ENCODE data around the gene PTPA.

Gene PTPA

DNA sequence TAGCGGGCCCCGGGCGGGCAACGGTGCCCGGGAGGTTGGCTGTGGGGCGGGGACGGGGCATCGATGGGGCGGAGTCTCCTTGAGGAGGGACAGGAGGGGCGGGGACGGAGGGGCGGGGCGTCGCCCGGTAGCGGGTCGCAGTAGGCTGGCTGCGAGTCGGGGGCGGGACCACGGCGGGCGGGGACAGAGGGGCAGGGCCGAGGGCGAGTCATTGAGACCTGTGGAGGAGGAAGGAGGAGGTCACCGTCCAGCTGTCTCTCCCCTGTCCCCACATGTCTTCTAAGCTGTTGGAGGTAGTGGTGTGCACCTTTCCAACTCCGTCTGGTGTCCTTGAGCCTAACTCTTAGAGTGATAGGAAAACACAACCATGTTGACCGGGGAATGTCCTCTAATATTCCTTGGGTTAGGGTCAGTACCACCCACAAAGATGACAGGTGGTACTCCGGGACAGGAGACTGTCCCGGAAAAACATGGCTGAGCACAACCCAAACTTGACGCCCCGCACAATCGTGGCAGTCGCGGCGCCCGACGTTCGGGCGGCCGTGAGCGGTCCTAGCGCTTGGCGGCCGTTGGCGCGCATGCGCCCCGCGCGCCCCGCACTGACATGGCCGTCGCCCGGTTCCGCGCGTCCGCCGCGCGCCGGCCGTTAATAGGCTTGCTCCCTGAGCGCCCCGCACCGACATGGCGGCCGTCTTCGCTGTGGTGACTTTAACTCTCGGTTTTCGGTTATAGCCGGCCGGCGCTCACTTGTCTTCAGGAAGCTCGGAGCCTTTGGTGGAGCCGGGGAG is at the start of gene PTPA, which contains the start of gene CRAT:
PTPA (plus strand) TSS at position 676 of the 788 bp plus-strand sequence. CDS start 186 bp downstream, outside the sequence.
CRAT (minus strand) TSS at position 54 of the 788 bp plus-strand sequence. CDS start 284 bp downstream, outside the sequence.
- DNase-seq (ENCODE audit: extremely low read depth in 1 of 2, low read depth in 1 of 2), result peak; percentile 91 to 96

- no peak for DNase-seq (ENCODE audit: extremely low read depth in 1 of 2, low read depth in 1 of 2)
Measured at GRCh38 chr9:129063061-129063460, 48.2 kb upstream of the PTPA start.

- no peak for DNase-seq (ENCODE audit: extremely low read depth in 1 of 2, low read depth in 1 of 2)
Measured at GRCh38 chr9:129064499-129064908, 46.7 kb upstream of the PTPA start.

GRCh38 chr9:129068110-129068509 is 43.1 kb upstream of the PTPA start:
- DNase-seq (ENCODE audit: extremely low read depth in 1 of 2, low read depth in 1 of 2), result no peak

- peak; percentile 34 to 55 for DNase-seq (ENCODE audit: extremely low read depth in 1 of 2, low read depth in 1 of 2)
Measured at GRCh38 chr9:129068990-129069861, 42.0 kb upstream of the PTPA start.

- DNase-seq (ENCODE audit: extremely low read depth in 1 of 2, low read depth in 1 of 2), result no peak
Measured at GRCh38 chr9:129069862-129070641, 41.2 kb upstream of the PTPA start.

DNA sequence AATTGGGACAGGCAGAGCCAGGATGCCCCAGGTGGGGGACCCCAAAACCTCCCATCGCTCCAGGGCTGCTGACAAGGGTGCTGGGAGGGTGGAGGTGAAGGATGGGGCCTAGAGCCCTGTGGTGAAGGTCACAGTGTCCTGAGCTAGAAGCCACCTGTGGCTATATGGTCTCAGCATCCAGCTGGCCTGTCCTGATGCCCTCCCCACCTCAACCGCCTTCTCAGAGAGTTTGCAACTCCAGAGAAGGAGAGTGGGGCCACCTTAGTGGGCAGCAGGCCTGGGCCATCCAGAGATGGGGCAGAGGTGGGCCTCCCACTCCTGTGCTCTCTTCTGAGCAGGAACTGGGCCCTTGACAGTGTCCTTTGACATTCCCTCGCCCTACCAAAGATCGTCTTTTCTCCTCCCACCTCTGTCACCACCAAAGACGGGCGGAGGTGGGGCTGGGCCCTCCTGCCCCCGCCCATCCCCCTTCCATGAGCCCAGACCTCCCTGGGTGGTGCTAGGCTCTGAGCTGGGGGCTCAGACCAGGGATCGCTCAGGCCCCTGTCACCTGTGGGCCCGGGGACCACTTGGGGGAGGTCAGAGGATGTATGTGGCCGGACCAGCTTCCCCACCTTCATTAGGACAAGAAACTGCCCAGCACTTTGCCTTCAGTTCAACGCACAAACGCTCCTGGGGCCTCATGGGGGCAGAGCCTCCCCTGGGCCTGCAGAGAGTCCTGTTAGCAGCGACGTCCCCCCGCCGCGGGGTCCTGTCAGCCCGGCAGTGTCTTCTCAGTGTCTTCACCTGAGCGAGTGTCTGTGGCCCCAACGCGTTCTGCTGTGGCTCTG is 40.3 kb upstream of the PTPA start:
- no peak for DNase-seq (ENCODE audit: extremely low read depth in 1 of 2, low read depth in 1 of 2)

GRCh38 chr9:129071526-129072126 is 39.6 kb upstream of the PTPA start:
- no peak for DNase-seq (ENCODE audit: extremely low read depth in 1 of 2, low read depth in 1 of 2)

DNA sequence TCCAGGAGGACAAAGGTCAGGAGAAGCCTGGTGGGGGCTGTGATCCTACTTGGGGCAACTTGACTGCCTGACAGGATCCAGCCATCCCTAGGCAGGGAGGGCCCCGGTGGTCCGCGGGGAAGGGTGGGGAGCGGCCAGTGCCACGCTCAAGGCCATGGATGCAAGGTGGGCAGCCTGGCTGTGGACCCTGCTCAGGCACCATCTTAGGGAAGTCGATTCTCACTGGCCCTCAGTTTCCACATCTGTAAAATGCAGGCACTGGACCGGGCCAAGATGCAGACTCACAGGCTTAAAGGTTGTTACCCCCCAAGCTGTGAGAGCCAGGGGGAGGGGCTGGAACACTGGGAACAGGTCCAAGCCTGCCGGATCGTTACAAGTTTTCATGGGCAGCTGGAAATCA is 39.0 kb upstream of the PTPA start:
- no peak for DNase-seq (ENCODE audit: extremely low read depth in 1 of 2, low read depth in 1 of 2)

GRCh38 chr9:129073404-129073803 is 37.8 kb upstream of the PTPA start:
- no peak for DNase-seq (ENCODE audit: extremely low read depth in 1 of 2, low read depth in 1 of 2)

- no peak for DNase-seq (ENCODE audit: extremely low read depth in 1 of 2, low read depth in 1 of 2)
Measured at GRCh38 chr9:129074106-129074505, 37.1 kb upstream of the PTPA start.

- DNase-seq (ENCODE audit: extremely low read depth in 1 of 2, low read depth in 1 of 2), result no peak
Measured at GRCh38 chr9:129075996-129076639, 35.1 kb upstream of the PTPA start.

GRCh38 chr9:129076640-129077037 is 34.6 kb upstream of the PTPA start:
- no peak for DNase-seq (ENCODE audit: extremely low read depth in 1 of 2, low read depth in 1 of 2)

GRCh38 chr9:129077236-129077635 is 34.0 kb upstream of the PTPA start:
- no peak for DNase-seq (ENCODE audit: extremely low read depth in 1 of 2, low read depth in 1 of 2)

GRCh38 chr9:129078691-129079503 is 32.3 kb upstream of the PTPA start:
- DNase-seq (ENCODE audit: extremely low read depth in 1 of 2, low read depth in 1 of 2), result no peak

DNA sequence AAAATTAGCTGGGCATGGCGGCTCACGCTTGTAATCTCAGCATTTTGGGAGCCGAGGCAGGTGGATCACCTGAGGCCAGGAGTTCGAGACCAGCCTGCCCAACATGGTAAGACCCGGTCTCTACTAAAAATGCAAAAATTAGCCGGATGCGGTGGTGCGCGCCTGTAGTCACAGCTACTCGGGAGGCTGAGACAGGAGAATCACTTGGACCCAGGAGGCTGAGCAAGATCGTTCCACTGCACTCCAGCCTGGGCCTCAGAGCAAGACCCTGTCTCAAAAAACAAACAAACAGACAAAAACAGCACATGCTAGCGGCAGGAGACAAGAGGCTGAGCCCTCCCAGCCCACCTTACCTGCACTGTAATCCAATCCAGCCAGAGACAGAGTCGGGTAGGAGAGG is 31.4 kb upstream of the PTPA start:
- no peak for DNase-seq (ENCODE audit: extremely low read depth in 1 of 2, low read depth in 1 of 2)

GRCh38 chr9:129080298-129080600 is 31.0 kb upstream of the PTPA start:
- DNase-seq (ENCODE audit: extremely low read depth in 1 of 2, low read depth in 1 of 2), result no peak

DNA sequence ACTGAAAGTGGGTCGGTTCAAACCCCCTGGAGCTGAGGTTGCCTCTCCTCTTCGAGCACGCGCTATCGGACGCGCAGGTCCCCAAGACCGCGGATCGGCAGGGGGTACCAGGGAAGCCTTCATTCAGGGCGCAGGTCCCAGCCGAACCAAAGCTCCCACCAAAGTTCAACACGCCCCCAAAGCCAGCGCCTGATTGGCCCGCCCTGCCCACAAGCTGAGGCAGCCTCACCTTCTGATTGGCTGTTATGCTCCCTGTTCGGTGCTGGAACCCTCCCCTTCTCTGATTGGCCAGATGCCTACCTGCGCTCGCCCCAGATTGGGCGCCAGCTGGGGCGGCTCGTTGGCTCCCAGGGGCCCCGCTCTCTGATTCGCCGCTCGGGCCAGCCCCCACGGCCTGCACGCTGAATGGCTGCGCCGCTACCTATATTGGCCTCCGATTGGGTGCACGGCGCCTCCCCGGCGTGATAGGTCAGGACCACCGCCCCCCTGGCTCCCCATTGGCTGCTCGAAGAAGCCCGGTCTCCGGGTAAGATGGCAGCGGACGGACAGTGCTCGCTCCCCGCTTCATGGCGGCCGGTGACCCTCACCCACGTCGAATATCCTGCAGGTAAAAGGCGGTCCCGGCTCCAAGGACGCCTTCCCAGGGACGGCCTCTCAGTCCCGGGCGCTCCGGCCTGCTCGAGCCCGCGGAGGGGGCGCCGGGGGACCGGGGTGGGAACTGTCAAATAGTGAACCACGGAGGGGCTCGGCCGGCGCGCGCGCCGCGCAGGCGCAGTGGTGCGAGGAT is 30.4 kb upstream of the PTPA start, which contains the start of gene DOLPP1:
DOLPP1 (plus strand) TSS at position 511 of the 787 bp plus-strand sequence; CDS start at position 532, 21 bp downstream.
- peak; percentile 98 for DNase-seq (ENCODE audit: extremely low read depth in 1 of 2, low read depth in 1 of 2)
